ENCODE measurements around the gene SMARCD3.
A peak's percentile ranks its signal among the peaks of the same experiment; 100 is the strongest.

GRCh38 chr7:151248346-151249033 is at the start of gene SMARCD3:
- TF ChIP-seq POLR2A (IDR thresholded peaks at IDR 0.05; ENCODE audit: low read depth, low read length), result 0 out of 2 replicates have a peak, but pooled peaks have one; percentile 19
- no peak for TF ChIP-seq USF2 (IDR thresholded peaks at IDR 0.05; ENCODE audit: low read depth, low read length)
- TF ChIP-seq RCOR1 (IDR thresholded peaks at IDR 0.05; ENCODE audit: insufficient replicate concordance, low read length), result no peak
- no peak for TF ChIP-seq ELK1 (IDR thresholded peaks at IDR 0.05; ENCODE audit: borderline replicate concordance, low read depth, low read length)
- no peak for TF ChIP-seq CTCF (conservative IDR thresholded peaks at IDR 0.05; ENCODE audit: low read depth, low read length)
- no peak for TF ChIP-seq RFX5 (IDR thresholded peaks at IDR 0.05; ENCODE audit: low read depth, low read length)
- TF ChIP-seq CHD1 (IDR thresholded peaks at IDR 0.05; ENCODE audit: low read depth, low read length), result no peak
- TF ChIP-seq RAD21 (IDR thresholded peaks at IDR 0.05; ENCODE audit: low read length), result no peak
- no peak for TF ChIP-seq SMC3 (IDR thresholded peaks at IDR 0.05; ENCODE audit: low read depth, low read length)
- TF ChIP-seq CEBPB (IDR thresholded peaks at IDR 0.05; ENCODE audit: low read depth, low read length), result no peak
- peak; percentile 47; the same call in 1 of the 2 replicates for TF ChIP-seq MAZ (IDR thresholded peaks at IDR 0.05; ENCODE audit: borderline replicate concordance, low read depth, low read length)
- no peak for TF ChIP-seq FOS (IDR thresholded peaks at IDR 0.05; ENCODE audit: low read depth, low read length)
